BLaER1 (cell line): Measurements from ENCODE around the gene CHAT.

Source experiments
- H3K27ac ChIP-seq: shearing (Covaris generic); formaldehyde crosslinking; 2 replicates; pipeline ENCODE4 v1.8.1; 2022
- H3K27me3 ChIP-seq: shearing (Covaris generic); formaldehyde crosslinking; 2 replicates; pipeline ENCODE4 v1.8.1; 2022
- H3K36me3 ChIP-seq: shearing (Covaris generic); formaldehyde crosslinking; 2 replicates; pipeline ENCODE4 v1.8.1; 2022
- H3K4me1 ChIP-seq: shearing (Covaris generic); formaldehyde crosslinking; 2 replicates; pipeline ENCODE4 v1.8.1; 2022
- H3K4me2 ChIP-seq: shearing (Covaris generic); formaldehyde crosslinking; 2 replicates; pipeline ENCODE4 v1.8.1; 2022
- H3K4me3 ChIP-seq: shearing (Covaris generic); formaldehyde crosslinking; 2 replicates; pipeline ENCODE4 v1.8.1; 2022
- H3K9ac ChIP-seq: shearing (Covaris generic); formaldehyde crosslinking; 2 replicates; pipeline ENCODE4 v1.8.1; 2022
- H3K9me3 ChIP-seq: shearing (Covaris generic); formaldehyde crosslinking; 2 replicates; pipeline ENCODE4 v1.8.1; 2022
- H4K20me1 ChIP-seq: shearing (Covaris generic); formaldehyde crosslinking; 2 replicates; pipeline ENCODE4 v1.8.1; 2022
- Cebpa-rat ChIP-seq: shearing (Covaris generic); IDR thresholded peaks from 2 replicates; pipeline ENCODE4 v1.8.1; 2022

CHAT gene

GRCh38 chr10:49617121-49618020 is 3.5 kb downstream of the CHAT start:
- Histone ChIP-seq H3K36me3 (no peaks in the 10 kb centered on the region), H3K27me3 (peaks cover 38% of the 10 kb centered on the region), H3K9me3 (peaks cover 12% of the 10 kb centered on the region), H3K27ac (no peak overlapping the region), H3K4me1 (no peaks in the 10 kb centered on the region), H4K20me1 (no peaks in the 10 kb centered on the region), H3K9ac (no peak overlapping the region), H3K4me3 (no peak overlapping the region), H3K4me2 (no peak overlapping the region)
- TF ChIP-seq Cebpa-rat, result no peak

GRCh38 chr10:49618821-49619220 is 5.0 kb downstream of the CHAT start:
- no peaks in the 10 kb centered on the region for H3K9me3 ChIP-seq
- H3K4me3 ChIP-seq, result no peak overlapping the region
- no peak overlapping the region for H3K9ac ChIP-seq
- H3K4me1 ChIP-seq, result 0 out of 2 replicates have a peak, but pooled peaks cover 3% of the 10 kb centered on the region
- no peaks in the 10 kb centered on the region for H4K20me1 ChIP-seq
- no peak overlapping the region for H3K4me2 ChIP-seq
- no peaks in the 10 kb centered on the region for H3K36me3 ChIP-seq
- H3K27ac ChIP-seq, result no peak overlapping the region
- TF ChIP-seq Cebpa-rat, result no peak
- peaks cover 24% of the 10 kb centered on the region for H3K27me3 ChIP-seq

GRCh38 chr10:49619613-49620012 is 5.8 kb downstream of the CHAT start:
- H3K27me3 ChIP-seq, result peaks cover 16% of the 10 kb centered on the region
- no peak overlapping the region for H3K4me3 ChIP-seq
- no peak overlapping the region for H3K27ac ChIP-seq
- H3K9me3 ChIP-seq, result no peaks in the 10 kb centered on the region
- no peak for TF ChIP-seq Cebpa-rat
- no peak overlapping the region for H3K4me2 ChIP-seq
- H3K36me3 ChIP-seq, result no peaks in the 10 kb centered on the region
- H3K4me1 ChIP-seq, result 0 out of 2 replicates have a peak, but pooled peaks cover 6% of the 10 kb centered on the region
- no peaks in the 10 kb centered on the region for H4K20me1 ChIP-seq
- H3K9ac ChIP-seq, result no peak overlapping the region

GRCh38 chr10:49620286-49620810 is 6.5 kb downstream of the CHAT start:
- no peaks in the 10 kb centered on the region for H3K9me3 ChIP-seq
- H3K27me3 ChIP-seq, result peaks cover 8% of the 10 kb centered on the region
- H3K4me1 ChIP-seq, result 0 out of 2 replicates have a peak, but pooled peaks cover 6% of the 10 kb centered on the region
- no peak overlapping the region for H3K4me3 ChIP-seq
- no peak overlapping the region for H3K27ac ChIP-seq
- H3K36me3 ChIP-seq, result no peaks in the 10 kb centered on the region
- H3K4me2 ChIP-seq, result no peak overlapping the region
- H4K20me1 ChIP-seq, result no peaks in the 10 kb centered on the region
- no peak overlapping the region for H3K9ac ChIP-seq
- no peak for TF ChIP-seq Cebpa-rat

- peaks cover 3% of the 10 kb centered on the region; the same call in 1 of the 2 replicates for H3K27me3 ChIP-seq
- H3K36me3 ChIP-seq, result no peaks in the 10 kb centered on the region
- H4K20me1 ChIP-seq, result no peaks in the 10 kb centered on the region
- no peak for TF ChIP-seq Cebpa-rat
- no peak overlapping the region for H3K4me2 ChIP-seq
- no peak overlapping the region for H3K27ac ChIP-seq
- H3K9ac ChIP-seq, result no peak overlapping the region
- H3K4me1 ChIP-seq, result 0 out of 2 replicates have a peak, but pooled peaks cover 6% of the 10 kb centered on the region
- H3K4me3 ChIP-seq, result no peak overlapping the region
- no peaks in the 10 kb centered on the region for H3K9me3 ChIP-seq
Measured at GRCh38 chr10:49620841-49621378, 7.1 kb downstream of the CHAT start.

- H3K36me3 ChIP-seq, result no peaks in the 10 kb centered on the region
- H3K4me2 ChIP-seq, result no peak overlapping the region
- H4K20me1 ChIP-seq, result no peaks in the 10 kb centered on the region
- H3K27me3 ChIP-seq, result no peaks in the 10 kb centered on the region
- H3K4me1 ChIP-seq, result 0 out of 2 replicates have a peak, but pooled peaks cover 6% of the 10 kb centered on the region
- no peaks in the 10 kb centered on the region for H3K9me3 ChIP-seq
- no peak overlapping the region for H3K9ac ChIP-seq
- H3K27ac ChIP-seq, result no peak overlapping the region
- TF ChIP-seq Cebpa-rat, result no peak
- H3K4me3 ChIP-seq, result no peak overlapping the region
Measured at GRCh38 chr10:49621561-49621960, 7.7 kb downstream of the CHAT start.

- Histone ChIP-seq H3K27me3 (no peaks in the 10 kb centered on the region), H3K4me3 (no peak overlapping the region), H3K4me1 (0 out of 2 replicates have a peak, but pooled peaks cover 6% of the 10 kb centered on the region), H3K27ac (no peak overlapping the region), H3K9ac (no peak overlapping the region), H3K4me2 (no peak overlapping the region), H4K20me1 (no peaks in the 10 kb centered on the region), H3K9me3 (no peaks in the 10 kb centered on the region), H3K36me3 (no peaks in the 10 kb centered on the region)
- TF ChIP-seq Cebpa-rat, result no peak
Measured at GRCh38 chr10:49622426-49623425, 8.9 kb downstream of the CHAT start.

GRCh38 chr10:49624629-49625028 is 10.8 kb downstream of the CHAT start:
- no peaks in the 10 kb centered on the region for H3K36me3 ChIP-seq

GRCh38 chr10:49625411-49625810 is 11.6 kb downstream of the CHAT start:
- 0 out of 2 replicates have a peak, but pooled peaks cover 6% of the 10 kb centered on the region for H3K4me1 ChIP-seq
- no peak overlapping the region for H3K9ac ChIP-seq
- no peak overlapping the region for H3K4me3 ChIP-seq
- no peaks in the 10 kb centered on the region for H4K20me1 ChIP-seq
- H3K9me3 ChIP-seq, result no peaks in the 10 kb centered on the region
- TF ChIP-seq Cebpa-rat, result no peak
- H3K36me3 ChIP-seq, result no peaks in the 10 kb centered on the region
- no peak overlapping the region for H3K27ac ChIP-seq
- H3K4me2 ChIP-seq, result no peak overlapping the region
- H3K27me3 ChIP-seq, result no peaks in the 10 kb centered on the region

More at GRCh38 chr10:49624629-49625028, 10.8 kb downstream of the CHAT start:
- Histone ChIP-seq H3K9me3 (no peaks in the 10 kb centered on the region), H3K4me2 (no peak overlapping the region), H3K4me1 (0 out of 2 replicates have a peak, but pooled peaks cover 6% of the 10 kb centered on the region), H3K27me3 (no peaks in the 10 kb centered on the region), H3K27ac (no peak overlapping the region), H3K9ac (no peak overlapping the region), H4K20me1 (no peaks in the 10 kb centered on the region), H3K4me3 (no peak overlapping the region)
- TF ChIP-seq Cebpa-rat, result no peak
